NB4 (cell line): Measurements from ENCODE around the gene PDGFC.

Source experiments
- TF ChIP-seq, protein P1 (sequence below): IDR thresholded peaks from one replicate; pipeline ENCODE4 v1.5.1; 2012; ENCODE audit warnings: low read depth, low read length
- TF ChIP-seq, protein P2 (sequence below): IDR thresholded peaks from 2 replicates; pipeline ENCODE4 v1.6.1; 2011; ENCODE audit warnings: low read depth, low read length

DNA sequence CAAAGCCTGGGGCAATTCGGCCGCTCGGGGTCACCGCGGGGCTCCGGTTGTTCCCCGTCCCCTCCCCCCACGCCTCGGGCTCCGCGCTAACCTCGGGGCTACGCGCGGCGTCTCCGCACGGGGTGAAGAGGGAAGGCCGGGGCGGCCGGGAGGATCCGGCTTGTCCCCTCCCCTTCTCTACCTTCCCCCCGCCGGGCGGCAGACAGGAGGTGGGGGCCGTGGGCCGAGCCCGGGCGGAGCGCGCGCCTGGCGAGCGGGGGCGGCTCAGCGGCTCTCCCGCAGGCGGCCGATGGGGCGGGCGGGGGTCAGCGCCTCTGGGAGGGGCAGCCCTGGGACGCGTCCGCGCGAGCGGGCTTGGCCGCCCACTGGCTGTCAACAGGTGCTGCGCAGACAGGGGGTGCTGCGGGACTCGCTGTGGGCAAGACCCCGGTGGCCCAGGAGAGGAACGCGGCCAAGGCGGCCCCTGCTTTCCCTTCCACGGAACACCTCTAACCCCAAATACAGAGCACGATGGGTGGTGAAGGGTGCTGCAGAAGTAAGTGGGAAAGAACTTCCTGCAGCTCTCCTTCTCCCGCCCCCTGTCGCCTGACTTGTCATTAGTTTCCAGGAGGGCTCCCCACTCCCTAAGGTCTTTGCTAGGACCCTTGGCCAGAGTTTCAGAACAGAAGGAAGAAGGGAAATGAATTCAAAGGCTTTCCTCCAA lies at the start of gene PDGFC:
- TF ChIP-seq, protein P1, sequence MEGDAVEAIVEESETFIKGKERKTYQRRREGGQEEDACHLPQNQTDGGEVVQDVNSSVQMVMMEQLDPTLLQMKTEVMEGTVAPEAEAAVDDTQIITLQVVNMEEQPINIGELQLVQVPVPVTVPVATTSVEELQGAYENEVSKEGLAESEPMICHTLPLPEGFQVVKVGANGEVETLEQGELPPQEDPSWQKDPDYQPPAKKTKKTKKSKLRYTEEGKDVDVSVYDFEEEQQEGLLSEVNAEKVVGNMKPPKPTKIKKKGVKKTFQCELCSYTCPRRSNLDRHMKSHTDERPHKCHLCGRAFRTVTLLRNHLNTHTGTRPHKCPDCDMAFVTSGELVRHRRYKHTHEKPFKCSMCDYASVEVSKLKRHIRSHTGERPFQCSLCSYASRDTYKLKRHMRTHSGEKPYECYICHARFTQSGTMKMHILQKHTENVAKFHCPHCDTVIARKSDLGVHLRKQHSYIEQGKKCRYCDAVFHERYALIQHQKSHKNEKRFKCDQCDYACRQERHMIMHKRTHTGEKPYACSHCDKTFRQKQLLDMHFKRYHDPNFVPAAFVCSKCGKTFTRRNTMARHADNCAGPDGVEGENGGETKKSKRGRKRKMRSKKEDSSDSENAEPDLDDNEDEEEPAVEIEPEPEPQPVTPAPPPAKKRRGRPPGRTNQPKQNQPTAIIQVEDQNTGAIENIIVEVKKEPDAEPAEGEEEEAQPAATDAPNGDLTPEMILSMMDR = no peak
- TF ChIP-seq, protein P2, sequence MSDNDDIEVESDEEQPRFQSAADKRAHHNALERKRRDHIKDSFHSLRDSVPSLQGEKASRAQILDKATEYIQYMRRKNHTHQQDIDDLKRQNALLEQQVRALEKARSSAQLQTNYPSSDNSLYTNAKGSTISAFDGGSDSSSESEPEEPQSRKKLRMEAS = no peak
